Measurements from ENCODE around the gene NSUN7.
A peak's percentile ranks its signal among the peaks of the same experiment; 100 is the strongest.

Gene NSUN7

DNA sequence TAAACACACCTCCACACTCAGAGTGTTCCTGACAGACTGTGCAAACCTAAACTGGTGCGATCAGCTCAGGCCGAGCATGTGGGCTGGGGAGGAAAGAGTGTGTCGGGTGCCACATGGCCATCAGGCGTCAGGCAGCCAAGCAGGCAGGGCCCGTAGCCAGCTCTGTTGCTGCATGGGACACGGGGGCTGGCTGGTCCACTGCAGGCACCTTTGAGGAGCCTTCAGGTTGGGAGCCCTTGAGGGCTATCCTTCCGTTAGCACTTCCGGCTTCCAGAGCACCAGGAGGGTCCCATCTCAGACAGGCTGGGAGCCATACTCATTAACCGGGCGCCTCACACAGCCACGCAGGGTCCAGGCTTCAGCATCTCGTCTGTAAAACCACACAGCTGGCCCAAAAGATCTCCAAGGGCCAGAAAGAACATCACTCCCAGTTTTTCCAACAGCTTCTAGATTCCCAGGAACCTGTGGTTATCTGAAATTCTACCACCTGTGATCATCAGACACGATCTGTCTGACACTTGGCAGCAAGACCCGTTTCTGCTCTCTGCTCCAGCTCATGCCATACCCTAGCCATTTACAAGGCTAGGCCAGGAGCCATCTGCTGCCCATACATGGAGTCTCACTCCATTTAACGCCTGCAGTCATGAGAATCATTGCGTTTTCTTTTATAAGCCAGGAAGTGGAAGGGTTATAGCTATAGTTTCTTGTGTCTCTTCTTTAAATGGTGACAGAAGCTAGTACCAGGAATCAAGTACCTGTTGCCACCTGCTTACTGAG lies 87.5 kb downstream of the NSUN7 start:
- Histone ChIP-seq H3K27me3 (no peaks in the 10 kb centered on the region), H3K4me3 (no peak overlapping the region), H3K36me3 (peaks cover 6 to 42% (median 24%) of the 10 kb centered on the region in 3 donors), H3K27ac (peak overlapping the region; percentile 52 to 57), H3K4me1 (peaks cover 0 to 25% (median 8%) of the 10 kb centered on the region in 4 donors), H3K9me3 (no peaks in the 10 kb centered on the region)
- no peak for TF ChIP-seq CTCF (IDR thresholded peaks at IDR 0.05)
- intact Hi-C loops (cut with DNase I; ENCODE audit: low total_unique reads) = no loop called here
- peak in 1 of 2 donors; percentile 78 for DNase-seq

- peaks cover 0 to 36% (median 10%) of the 10 kb centered on the region in 4 donors for H3K4me1 ChIP-seq
- H3K36me3 ChIP-seq = peaks cover 6 to 28% (median 20%) of the 10 kb centered on the region in 3 donors
- intact Hi-C loops (cut with DNase I; ENCODE audit: low total_unique reads) = no loop called here
- H3K27me3 ChIP-seq = no peaks in the 10 kb centered on the region
- no peak for TF ChIP-seq CTCF (IDR thresholded peaks at IDR 0.05)
- H3K27ac ChIP-seq = no peak overlapping the region
- H3K9me3 ChIP-seq = no peaks in the 10 kb centered on the region
- no peak for DNase-seq
- no peak overlapping the region for H3K4me3 ChIP-seq
Observed at GRCh38 chr4:40838742-40839141, 89.0 kb downstream of the NSUN7 start.

- H3K4me1 ChIP-seq = peaks cover 0 to 53% (median 23%) of the 10 kb centered on the region in 4 donors
- intact Hi-C loops (cut with DNase I; ENCODE audit: low total_unique reads) = no loop called here
- H3K27me3 ChIP-seq = no peaks in the 10 kb centered on the region
- TF ChIP-seq CTCF (IDR thresholded peaks at IDR 0.05) = no peak
- peaks cover 0 to 12% (median 5%) of the 10 kb centered on the region in 3 donors for H3K36me3 ChIP-seq
- no peak overlapping the region for H3K27ac ChIP-seq
- H3K4me3 ChIP-seq = no peak overlapping the region
- no peaks in the 10 kb centered on the region for H3K9me3 ChIP-seq
- no peak for DNase-seq
Observed at GRCh38 chr4:40840255-40840984, 90.7 kb downstream of the NSUN7 start.

- Histone ChIP-seq H3K27ac (no peak overlapping the region), H3K4me3 (no peak overlapping the region), H3K27me3 (no peaks in the 10 kb centered on the region), H3K36me3 (peaks cover 0 to 6% (median 0%) of the 10 kb centered on the region in 3 donors), H3K4me1 (peaks cover 0 to 60% (median 26%) of the 10 kb centered on the region in 4 donors), H3K9me3 (no peaks in the 10 kb centered on the region)
- intact Hi-C loops (cut with DNase I; ENCODE audit: low total_unique reads) = no loop called here
- TF ChIP-seq CTCF (IDR thresholded peaks at IDR 0.05) = peak; percentile 55 to 66
- DNase-seq = peak; percentile 82 to 84
Observed at GRCh38 chr4:40840985-40841571, 91.3 kb downstream of the NSUN7 start.

GRCh38 chr4:40842318-40842717 lies 92.6 kb downstream of the NSUN7 start:
- no peaks in the 10 kb centered on the region for H3K27me3 ChIP-seq
- no peak for TF ChIP-seq CTCF (IDR thresholded peaks at IDR 0.05)
- peaks cover 0 to 58% (median 25%) of the 10 kb centered on the region in 4 donors for H3K4me1 ChIP-seq
- H3K27ac ChIP-seq = no peak overlapping the region
- DNase-seq = no peak
- H3K36me3 ChIP-seq = no peaks in the 10 kb centered on the region
- H3K9me3 ChIP-seq = no peaks in the 10 kb centered on the region
- intact Hi-C loops (cut with DNase I; ENCODE audit: low total_unique reads) = no loop called here
- H3K4me3 ChIP-seq = no peak overlapping the region

Data from tibial artery (tissue), 4 donors.